Uterus (tissue), 4 donors: ENCODE results near the gene SEC16A. TPM values are rescaled to one million over a fixed set of nuclear protein-coding genes. Genes with fewer than 3 reads are reported as not detected.

Experiments used
- DNase-seq, 2 donors: peaks; one replicate each; pipeline ENCODE4 v3.0.0-alpha.2; 2019 to 2020
- H3K27ac ChIP-seq, 2 donors: fragments of 200-600 bp; sonication (generic); 1 replicate in 1 of 2; 2 replicates in 1 of 2; pipeline ENCODE4 v1.5.1; 2016 to 2018
- H3K27me3 ChIP-seq, 2 donors: fragments of 200-600 bp; sonication (generic); one replicate each; pipeline ENCODE4 v1.5.1; 2018 to 2019; ENCODE audit warnings: control low read depth in 1 of 2
- H3K36me3 ChIP-seq, 2 donors: fragments of 200-600 bp; sonication (generic); one replicate each; pipeline ENCODE4 v1.5.1; 2019; ENCODE audit warnings: control low read depth in 1 of 2
- H3K4me1 ChIP-seq, 2 donors: fragments of 200-600 bp; sonication (generic); one replicate each; pipeline ENCODE4 v1.5.1; 2018 to 2019; ENCODE audit warnings: control low read depth in 1 of 2
- H3K4me3 ChIP-seq, 2 donors: fragments of 200-600 bp; sonication (generic); 1 replicate in 1 of 2; 2 replicates in 1 of 2; pipeline ENCODE4 v1.5.1; 2018 to 2019; ENCODE audit warnings: mild to moderate bottlenecking in 1 of 2
- H3K9me3 ChIP-seq, 2 donors: fragments of 200-600 bp; sonication (generic); one replicate each; pipeline ENCODE4 v1.5.1; 2019; ENCODE audit warnings: control low read depth in 1 of 2
- CTCF ChIP-seq, 4 experiments: fragments of 200-600 bp in 2 of 4; fragments of 450-650 bp in 2 of 4; sonication (generic) in 2 of 4; IDR thresholded peaks; one replicate each; pipeline ENCODE4 v1.5.1; 2016 to 2019; ENCODE audit warnings: antibody characterized with exemption in 4 of 4, mild to moderate bottlenecking in 2 of 4, moderate library complexity in 1 of 4
- POLR2A ChIP-seq, 2 donors: fragments of 450-650 bp; IDR thresholded peaks; one replicate each; pipeline ENCODE4 v1.6.1; 2016; ENCODE audit warnings: antibody characterized with exemption in 2 of 2, mild to moderate bottlenecking in 1 of 2, moderate library complexity in 1 of 2
- intact Hi-C: fragments of 100-400 bp; cut with DNase I; formaldehyde crosslinking; loops from one replicate; pipeline ENCODE4 v1.15.1; 2023; ENCODE audit warnings: low total_unique reads
- total RNA-seq, 4 donors: library from RNA; depleted of rRNA in 3 of 4; stranded (reverse); fragments of >200 nt in 3 of 4; gene quantifications; one replicate each; pipeline versions ENCODE4 v1.1.0 to v1.2.4, GENCODE V29; 2014 to 2023
- donor health status: DM: yes; HTN: yes; CAD: no.

SEC16A gene
- total RNA-seq, 4 donors from 2014 or later, result 18.8 to 73.2 (median 35.1) TPM

- Histone ChIP-seq H3K4me3 (no peak overlapping the region), H3K4me1 (no peaks in the 10 kb centered on the region), H3K9me3 (no peaks in the 10 kb centered on the region), H3K36me3 (no peaks in the 10 kb centered on the region), H3K27me3 (no peaks in the 10 kb centered on the region), H3K27ac (no peak overlapping the region)
- intact Hi-C loops, result no loop called here
- DNase-seq, result no peak
- TF ChIP-seq CTCF (IDR thresholded peaks at IDR 0.05) (no peak), POLR2A (IDR thresholded peaks at IDR 0.05) (no peak)
These were observed 64.4 kb downstream of the SEC16A start for GRCh38 chr9:136418182-136419091.

- TF ChIP-seq CTCF (IDR thresholded peaks at IDR 0.05) (no peak), POLR2A (IDR thresholded peaks at IDR 0.05) (no peak)
- Histone ChIP-seq H3K36me3 (no peaks in the 10 kb centered on the region), H3K9me3 (no peaks in the 10 kb centered on the region), H3K4me3 (no peak overlapping the region), H3K27ac (no peak overlapping the region), H3K27me3 (no peaks in the 10 kb centered on the region), H3K4me1 (no peaks in the 10 kb centered on the region)
- intact Hi-C loops, result no loop called here
- no peak for DNase-seq
These were observed 65.9 kb downstream of the SEC16A start for GRCh38 chr9:136416914-136417313.

DNA sequence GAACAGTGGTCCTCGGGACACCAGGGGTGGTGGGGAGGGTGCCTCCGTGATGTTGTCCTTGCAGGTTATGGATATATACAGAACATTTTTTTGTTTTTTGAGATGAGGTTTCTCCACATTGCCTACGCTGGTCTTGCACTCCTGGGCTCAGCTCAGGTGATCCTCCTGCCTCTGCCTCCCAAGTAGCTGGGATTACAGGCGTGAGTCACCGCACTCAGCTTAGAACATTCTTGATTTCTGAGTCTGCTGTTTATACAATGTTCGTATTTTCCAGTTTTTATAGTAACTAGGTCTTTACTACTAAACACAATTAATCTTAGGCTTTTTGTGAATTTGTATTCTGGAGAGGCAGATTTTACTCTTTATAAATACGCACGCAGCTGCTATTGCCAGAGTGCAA lies 66.4 kb downstream of the SEC16A start:
- Histone ChIP-seq H3K4me1 (no peaks in the 10 kb centered on the region), H3K27ac (no peak overlapping the region), H3K4me3 (no peak overlapping the region), H3K27me3 (no peaks in the 10 kb centered on the region), H3K9me3 (no peaks in the 10 kb centered on the region), H3K36me3 (no peaks in the 10 kb centered on the region)
- intact Hi-C loops, result no loop called here
- DNase-seq, result no peak
- TF ChIP-seq POLR2A (IDR thresholded peaks at IDR 0.05) (no peak), CTCF (IDR thresholded peaks at IDR 0.05) (no peak)

GRCh38 chr9:136412962-136413361 lies 69.9 kb downstream of the SEC16A start:
- Histone ChIP-seq H3K36me3 (no peaks in the 10 kb centered on the region), H3K4me3 (no peak overlapping the region), H3K27me3 (no peaks in the 10 kb centered on the region), H3K27ac (no peak overlapping the region), H3K9me3 (no peaks in the 10 kb centered on the region), H3K4me1 (peaks cover 0 to 8% of the 10 kb centered on the region in 2 donors)
- TF ChIP-seq POLR2A (IDR thresholded peaks at IDR 0.05) (no peak), CTCF (IDR thresholded peaks at IDR 0.05) (no peak)
- intact Hi-C loops, result no loop called here
- no peak for DNase-seq

DNA sequence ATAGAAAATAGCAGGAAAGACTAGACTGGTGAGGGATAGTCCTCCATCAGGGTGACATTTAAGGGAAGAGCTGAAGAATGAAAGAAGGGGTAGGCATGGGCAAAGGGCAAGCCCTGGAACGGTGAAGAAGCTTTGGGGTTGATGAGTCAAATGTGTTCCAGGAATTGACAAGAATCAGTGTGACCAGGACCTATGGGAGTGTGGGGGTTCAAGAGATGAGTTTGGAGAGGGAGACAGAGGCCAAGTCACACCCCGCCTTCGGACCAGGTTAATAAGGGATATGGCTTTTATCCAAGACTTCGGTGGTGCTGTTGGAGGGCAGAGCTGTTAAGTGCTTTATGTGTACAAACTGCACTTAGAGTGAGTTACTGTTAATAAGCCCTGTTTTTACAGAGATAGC lies 71.5 kb downstream of the SEC16A start:
- intact Hi-C loops, result no loop called here
- Histone ChIP-seq H3K36me3 (no peaks in the 10 kb centered on the region), H3K4me3 (peak overlapping the region; percentile 70 to 94), H3K27me3 (no peaks in the 10 kb centered on the region), H3K4me1 (peaks cover 0 to 8% of the 10 kb centered on the region in 2 donors), H3K9me3 (no peaks in the 10 kb centered on the region), H3K27ac (no peak overlapping the region)
- TF ChIP-seq POLR2A (IDR thresholded peaks at IDR 0.05) (no peak), CTCF (IDR thresholded peaks at IDR 0.05) (no peak)
- DNase-seq, result no peak
